Lower leg skin (tissue), 4 donors: ENCODE data around the gene CENPH. TPM values are rescaled to one million over a fixed set of nuclear protein-coding genes. Genes with fewer than 3 reads are reported as not detected.
"Not testable (repeated sequence)": the region's sequence is repeated elsewhere in the genome, so short reads cannot be mapped to it uniquely, and the experiment has no call there.

ENCODE experiments used
- DNase-seq, 2 donors: peaks; one replicate each; pipeline ENCODE4 v3.0.0-alpha.2; 2019; ENCODE audit warnings: low spot score in 2 of 2
- H3K4me3 ChIP-seq: fragments of 200-600 bp; sonication (generic); 2 replicates; pipeline ENCODE4 v1.5.1; 2017; ENCODE audit warnings: mild to moderate bottlenecking, low read depth; ENCODE audit not compliant: poor library complexity, severe bottlenecking
- POLR2A ChIP-seq, 2 donors: fragments of 450-650 bp; IDR thresholded peaks; one replicate each; pipeline ENCODE4 v1.6.1; 2016 to 2017; ENCODE audit warnings: antibody characterized with exemption in 2 of 2, mild to moderate bottlenecking in 1 of 2, moderate library complexity in 1 of 2
- WGBS, 2 donors: methylation state at CpG; one replicate each; pipeline ENCODE4 v1.1.5; 2018; 5-methylcytosine and 5-hydroxymethylcytosine counted together
- intact Hi-C: fragments of 100-400 bp; cut with DNase I; formaldehyde crosslinking; loops from one replicate; pipeline ENCODE4 v1.15.0; 2023; ENCODE audit warnings: low total_unique reads
- total RNA-seq, 4 donors: library from RNA; depleted of rRNA; stranded (reverse); fragments of >200 nt; gene quantifications; one replicate each; pipeline ENCODE4 v1.1.0, GENCODE V29; 2016
- TF ChIP-seq, protein P1 (sequence below), 3 donors: fragments of 450-650 bp; IDR thresholded peaks; one replicate each; pipeline ENCODE4 v1.5.1; 2016; ENCODE audit warnings: antibody characterized with exemption in 3 of 3, mild to moderate bottlenecking in 3 of 3, moderate library complexity in 2 of 3

CENPH gene
- total RNA-seq, 4 donors from 2014 or later, result 5.4 to 10.5 (median 6.0) TPM

GRCh38 chr5:69167493-69167855 lies 21.9 kb upstream of the CENPH start:
- TF ChIP-seq POLR2A (IDR thresholded peaks at IDR 0.05), result no peak
- TF ChIP-seq, protein P1, sequence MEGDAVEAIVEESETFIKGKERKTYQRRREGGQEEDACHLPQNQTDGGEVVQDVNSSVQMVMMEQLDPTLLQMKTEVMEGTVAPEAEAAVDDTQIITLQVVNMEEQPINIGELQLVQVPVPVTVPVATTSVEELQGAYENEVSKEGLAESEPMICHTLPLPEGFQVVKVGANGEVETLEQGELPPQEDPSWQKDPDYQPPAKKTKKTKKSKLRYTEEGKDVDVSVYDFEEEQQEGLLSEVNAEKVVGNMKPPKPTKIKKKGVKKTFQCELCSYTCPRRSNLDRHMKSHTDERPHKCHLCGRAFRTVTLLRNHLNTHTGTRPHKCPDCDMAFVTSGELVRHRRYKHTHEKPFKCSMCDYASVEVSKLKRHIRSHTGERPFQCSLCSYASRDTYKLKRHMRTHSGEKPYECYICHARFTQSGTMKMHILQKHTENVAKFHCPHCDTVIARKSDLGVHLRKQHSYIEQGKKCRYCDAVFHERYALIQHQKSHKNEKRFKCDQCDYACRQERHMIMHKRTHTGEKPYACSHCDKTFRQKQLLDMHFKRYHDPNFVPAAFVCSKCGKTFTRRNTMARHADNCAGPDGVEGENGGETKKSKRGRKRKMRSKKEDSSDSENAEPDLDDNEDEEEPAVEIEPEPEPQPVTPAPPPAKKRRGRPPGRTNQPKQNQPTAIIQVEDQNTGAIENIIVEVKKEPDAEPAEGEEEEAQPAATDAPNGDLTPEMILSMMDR (IDR thresholded peaks at IDR 0.05), result no peak
- DNase-seq, result no peak
- H3K4me3 ChIP-seq, result peak overlapping the region; percentile 61
- WGBS, 2 donors, result 0 to 1% methylated on average over 11 of the region's 11 CpGs
- intact Hi-C loops, result no loop called here

GRCh38 chr5:69167929-69168328 lies 21.5 kb upstream of the CENPH start:
- WGBS, 2 donors, result 35 to 39% methylated on average over 8 of the region's 8 CpGs
- H3K4me3 ChIP-seq, result no peak overlapping the region
- intact Hi-C loops, result no loop called here
- no peak for DNase-seq
- no peak for TF ChIP-seq POLR2A (IDR thresholded peaks at IDR 0.05)
- TF ChIP-seq, protein P1 (IDR thresholded peaks at IDR 0.05), result no peak

DNA sequence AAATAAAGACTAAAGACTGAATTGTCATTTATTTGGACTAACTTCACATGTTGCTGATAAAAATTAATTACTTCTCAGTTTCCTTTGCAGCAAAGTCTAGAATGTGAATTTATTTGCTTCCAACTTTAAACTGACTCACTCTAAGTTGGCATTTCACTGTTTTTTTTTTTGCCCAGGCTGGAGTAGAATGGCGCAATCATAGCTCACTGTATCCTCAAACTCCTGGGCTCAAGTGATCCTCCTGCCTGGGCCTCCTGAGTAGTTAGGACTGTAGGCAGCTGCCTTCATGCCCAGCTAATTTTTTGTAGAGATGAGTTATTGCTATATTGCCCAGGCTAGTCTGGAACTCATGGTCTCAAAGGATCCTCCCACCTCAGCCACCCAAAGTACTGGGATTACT lies 18.9 kb upstream of the CENPH start:
- WGBS, 2 donors, result 90 to 100% methylated on average over 1 of the region's 1 CpG
- intact Hi-C loops, result no loop called here

GRCh38 chr5:69170969-69171368 lies 18.4 kb upstream of the CENPH start:
- H3K4me3 ChIP-seq, result no peak overlapping the region
- intact Hi-C loops, result no loop called here
- TF ChIP-seq, protein P1 (IDR thresholded peaks at IDR 0.05), result no peak
- no peak for TF ChIP-seq POLR2A (IDR thresholded peaks at IDR 0.05)
- 97 to 99% methylated on average over 3 of the region's 3 CpGs for whole genome bisulfite sequencing, 2 donors
- no peak for DNase-seq

More for the DNA sequence above, 18.9 kb upstream of the CENPH start:
- no peak overlapping the region for H3K4me3 ChIP-seq
- no peak for DNase-seq
- no peak for TF ChIP-seq POLR2A (IDR thresholded peaks at IDR 0.05)
- TF ChIP-seq, protein P1 (IDR thresholded peaks at IDR 0.05), result no peak

- H3K4me3 ChIP-seq, DNase-seq, intact Hi-C loops: not testable (repeated sequence)
- 90 to 93% methylated on average over 15 of the region's 15 CpGs for WGBS, 2 donors
These were observed 7.6 kb upstream of the CENPH start for GRCh38 chr5:69181659-69182293.

DNA sequence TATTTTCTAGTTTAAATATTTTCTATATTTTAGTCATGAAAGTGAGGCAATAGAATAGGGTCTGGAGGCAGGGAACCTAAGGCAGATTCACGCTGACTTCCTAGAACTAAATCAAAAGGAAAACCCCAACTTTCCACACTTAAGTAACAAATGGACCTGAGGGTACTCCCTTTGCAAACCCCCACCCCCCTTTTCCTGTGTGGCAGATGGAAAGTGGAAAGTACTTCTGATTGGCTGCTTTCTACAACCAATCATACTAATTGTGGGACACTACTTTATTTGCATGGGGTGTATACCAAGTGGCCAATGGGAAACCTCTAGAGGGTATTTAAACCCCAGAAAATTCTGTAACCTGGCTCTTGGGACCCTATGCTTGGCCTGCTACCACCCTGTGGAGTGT lies 4.8 kb upstream of the CENPH start:
- TF ChIP-seq POLR2A (IDR thresholded peaks at IDR 0.05), result no peak
- TF ChIP-seq, protein P1 (IDR thresholded peaks at IDR 0.05), result no peak
- no peak for DNase-seq
- no peak overlapping the region for H3K4me3 ChIP-seq
- intact Hi-C loops, result no loop called here
- 82 to 91% methylated on average over 1 of the region's 1 CpG for WGBS, 2 donors
